MCF 10A (cell line): ENCODE data around the gene FAAP20. TPM values are rescaled to one million over a fixed set of nuclear protein-coding genes. Genes with fewer than 3 reads are reported as not detected.

ENCODE experiments used
- BruUV-seq: library from RNA; stranded (reverse); fragments of 400-500 nt; replicated peaks from 2 replicates; lab custom pipeline; 2021; lab: Mats Ljungman, UMichigan
- CTCF ChIA-PET: fragments of 300-600 bp; sonication (Branson Sonifier 250); formaldehyde crosslinking; extraction: SDS; loops from one replicate; lab custom pipeline; 2021; ENCODE audit warnings: antibody characterized with exemption, inconsistent platforms; lab: Yijun Ruan, JAX
- POLR2A ChIA-PET: fragments of 300-600, 350-650 bp; sonication (Branson Sonifier 250); formaldehyde crosslinking; extraction: SDS; loops from one replicate; lab custom pipeline; 2020; ENCODE audit warnings: antibody characterized with exemption, inconsistent platforms; lab: Yijun Ruan, JAX
- DNase-seq: peaks from one replicate; pipeline ENCODE4 v3.0.0-alpha.2; 2018; ENCODE audit not compliant: unreplicated experiment
- H3K27ac Mint-ChIP-seq: one replicate; pipeline ENCODE4 v1.8.0; 2022; ENCODE audit warnings: mild to moderate bottlenecking, low read depth, mixed read lengths; ENCODE audit not compliant: unreplicated experiment
- H3K27me3 Mint-ChIP-seq: one replicate; pipeline ENCODE4 v1.8.0; 2022; ENCODE audit warnings: mixed read lengths; ENCODE audit not compliant: insufficient read depth, unreplicated experiment
- H3K36me3 Mint-ChIP-seq: one replicate; pipeline ENCODE4 v1.8.0; 2022; ENCODE audit warnings: mild to moderate bottlenecking, moderate library complexity, mixed read lengths; ENCODE audit not compliant: insufficient read depth, unreplicated experiment
- H3K4me1 Mint-ChIP-seq: one replicate; pipeline ENCODE4 v1.8.0; 2022; ENCODE audit warnings: mixed read lengths; ENCODE audit not compliant: insufficient read depth, unreplicated experiment
- H3K4me3 Mint-ChIP-seq: one replicate; pipeline ENCODE4 v1.8.0; 2022; ENCODE audit warnings: mild to moderate bottlenecking, moderate library complexity, mixed read lengths; ENCODE audit not compliant: unreplicated experiment
- H3K9me3 Mint-ChIP-seq: one replicate; pipeline ENCODE4 v1.8.0; 2022; ENCODE audit warnings: mixed read lengths; ENCODE audit not compliant: unreplicated experiment
- CTCF ChIP-seq: fragments of 200-600 bp; IDR thresholded peaks from one replicate; pipeline ENCODE4 v1.8.0; 2022; ENCODE audit warnings: antibody characterized with exemption, mild to moderate bottlenecking; ENCODE audit not compliant: unreplicated experiment
- intact Hi-C: fragments of 100-400 bp; cut with micrococcal nuclease; formaldehyde crosslinking; loops from 2 replicates; pipeline ENCODE4 v1.14.1; 2022
- total RNA-seq: library from RNA; stranded (reverse); gene quantifications from 2 replicates; pipeline ENCODE4 v1.2.3, GENCODE V29; 2022

Gene FAAP20
- total RNA-seq, 1 experiment from 2014 or later = 75.9 TPM

GRCh38 chr1:2208309-2209239, 14.0 kb upstream of the FAAP20 start:
- BruUV-seq = no TSS peak
- no peak for TF ChIP-seq CTCF
- H3K27ac Mint-ChIP-seq = no peak overlapping the region
- intact Hi-C loops = no loop called here
- H3K9me3 Mint-ChIP-seq = no peaks in the 10 kb centered on the region
- CTCF ChIA-PET = interaction anchor here (0.6 to 5.0 kb wide), 5 partner anchors 13 to 299 kb away, joined by 3 to 27 read pairs (median 4); partner anchors contain the start of gene FAAP20
- H3K4me1 Mint-ChIP-seq = peaks cover 26% of the 10 kb centered on the region
- peak overlapping the region; percentile 41 for H3K4me3 Mint-ChIP-seq
- DNase-seq = peak; percentile 96
- POLR2A ChIA-PET = interaction anchor here (0.7 to 2.8 kb wide), 5 partner anchors 15 to 183 kb away, joined by 3 to 23 read pairs (median 8); partner anchors contain the start of genes MORN1 and RER1
- H3K36me3 Mint-ChIP-seq = peaks cover 6% of the 10 kb centered on the region
- no peaks in the 10 kb centered on the region for H3K27me3 Mint-ChIP-seq

- H3K36me3 Mint-ChIP-seq = peaks cover 6% of the 10 kb centered on the region
- no peaks in the 10 kb centered on the region for H3K9me3 Mint-ChIP-seq
- ChIA-PET CTCF (interaction anchor here (0.6 to 1.3 kb wide), 4 partner anchors 12 to 174 kb away, joined by 3 to 11 read pairs (median 4); partner anchors contain the start of gene FAAP20), POLR2A (interaction anchor here (0.6 to 2.1 kb wide), 2 partner anchors 13 to 25 kb away, joined by 3 to 8 read pairs; partner anchors contain the start of gene FAAP20)
- intact Hi-C loops = no loop called here
- BruUV-seq = no TSS peak
- DNase-seq = no peak
- H3K4me3 Mint-ChIP-seq = no peak overlapping the region
- peaks cover 26% of the 10 kb centered on the region for H3K4me1 Mint-ChIP-seq
- TF ChIP-seq CTCF = no peak
- no peak overlapping the region for H3K27ac Mint-ChIP-seq
- no peaks in the 10 kb centered on the region for H3K27me3 Mint-ChIP-seq
Observed at GRCh38 chr1:2206813-2207487, 12.4 kb upstream of the FAAP20 start.

GRCh38 chr1:2205191-2205952, 10.8 kb upstream of the FAAP20 start:
- Mint-ChIP-seq H3K36me3 (peaks cover 6% of the 10 kb centered on the region), H3K27ac (no peak overlapping the region), H3K4me1 (peaks cover 26% of the 10 kb centered on the region), H3K4me3 (peak overlapping the region; percentile 53), H3K27me3 (no peaks in the 10 kb centered on the region), H3K9me3 (no peaks in the 10 kb centered on the region)
- POLR2A ChIA-PET = interaction anchor here (1.1 to 2.1 kb wide), 2 partner anchors 11 to 29 kb away, joined by 3 to 8 read pairs; partner anchors contain the start of gene FAAP20
- BruUV-seq = no TSS peak
- DNase-seq = peak; percentile 90
- CTCF ChIA-PET = interaction anchor here (0.6 kb wide), 1 partner anchor 158 kb away, joined by 3 read pairs; no protein-coding TSS in a partner anchor
- intact Hi-C loops = no loop called here
- no peak for TF ChIP-seq CTCF
